ENCODE data around the gene ASPDH. TPM values are rescaled to one million over a fixed set of nuclear protein-coding genes. Genes with fewer than 3 reads are reported as not detected.

Gene ASPDH
- total RNA-seq, 1 donor from 2014 or later: not detected

DNA sequence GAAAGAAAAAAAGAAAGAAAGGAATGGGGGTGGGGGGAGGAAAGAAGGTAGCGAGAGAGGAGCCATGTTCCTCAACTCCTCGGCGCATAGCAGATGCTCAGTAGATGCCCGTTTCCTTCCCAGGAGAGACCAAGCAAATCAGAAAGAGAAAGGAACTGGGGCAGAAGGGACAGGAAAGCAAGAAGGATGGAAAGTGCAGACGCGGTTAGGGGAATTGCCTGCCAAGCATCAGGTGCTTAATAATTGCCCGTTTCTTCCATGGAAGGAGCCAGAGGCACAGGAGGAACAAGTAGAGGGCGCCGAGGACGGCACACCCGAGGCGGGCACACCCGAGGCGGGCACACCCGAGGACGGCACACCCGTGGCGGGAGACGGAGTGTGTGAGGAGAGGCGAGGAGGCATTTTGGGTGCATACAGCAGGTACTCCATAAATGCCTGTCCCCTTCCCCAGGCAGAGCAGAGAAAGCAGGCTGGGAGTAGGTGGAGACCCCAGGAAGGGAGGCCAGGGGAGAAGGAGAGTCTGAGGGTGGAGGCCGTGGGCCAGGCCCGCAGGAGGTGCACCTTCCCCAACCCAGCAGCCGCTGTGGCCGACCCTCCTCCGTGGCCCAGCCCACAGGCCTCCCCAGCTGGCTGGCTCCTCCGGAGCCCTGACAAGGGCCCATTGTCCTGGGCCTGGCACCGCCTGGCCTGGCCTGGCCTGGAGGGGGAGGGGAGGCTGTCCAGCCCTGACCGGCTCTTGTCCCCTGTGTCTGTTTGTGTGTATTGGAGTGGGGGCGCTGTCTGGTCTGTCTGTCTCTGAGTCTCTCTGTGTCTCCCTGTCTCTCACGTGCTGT is 17.3 kb downstream of the ASPDH start:
- no peak for DNase-seq (ENCODE audit: low read depth in 2 of 2)

DNA sequence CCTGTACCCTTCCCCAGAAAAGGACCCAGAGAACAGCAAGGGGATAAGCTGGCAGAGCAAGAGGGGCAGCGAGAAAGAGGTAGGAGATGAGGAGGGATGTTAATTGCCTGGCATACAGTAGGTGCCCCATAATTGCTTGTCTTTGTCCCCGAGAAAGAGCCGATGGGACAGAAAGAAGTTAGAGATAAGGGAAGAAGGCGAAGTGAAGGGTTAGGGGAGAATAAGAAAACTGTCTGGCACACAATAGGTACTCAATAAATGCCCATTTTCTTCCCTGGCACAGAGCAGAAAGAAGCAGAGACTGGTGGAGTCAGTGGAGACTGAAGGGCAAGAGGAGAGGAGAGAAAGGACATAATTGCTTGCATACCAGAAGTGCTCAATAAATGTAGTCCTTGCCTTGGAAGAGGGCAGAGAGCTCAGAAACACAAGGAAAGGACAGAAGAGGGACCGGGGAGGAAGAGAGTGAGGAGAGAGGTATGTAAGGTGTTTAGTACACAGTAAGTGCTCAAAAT is 18.6 kb downstream of the ASPDH start:
- no peak for DNase-seq (ENCODE audit: low read depth in 2 of 2)

DNA sequence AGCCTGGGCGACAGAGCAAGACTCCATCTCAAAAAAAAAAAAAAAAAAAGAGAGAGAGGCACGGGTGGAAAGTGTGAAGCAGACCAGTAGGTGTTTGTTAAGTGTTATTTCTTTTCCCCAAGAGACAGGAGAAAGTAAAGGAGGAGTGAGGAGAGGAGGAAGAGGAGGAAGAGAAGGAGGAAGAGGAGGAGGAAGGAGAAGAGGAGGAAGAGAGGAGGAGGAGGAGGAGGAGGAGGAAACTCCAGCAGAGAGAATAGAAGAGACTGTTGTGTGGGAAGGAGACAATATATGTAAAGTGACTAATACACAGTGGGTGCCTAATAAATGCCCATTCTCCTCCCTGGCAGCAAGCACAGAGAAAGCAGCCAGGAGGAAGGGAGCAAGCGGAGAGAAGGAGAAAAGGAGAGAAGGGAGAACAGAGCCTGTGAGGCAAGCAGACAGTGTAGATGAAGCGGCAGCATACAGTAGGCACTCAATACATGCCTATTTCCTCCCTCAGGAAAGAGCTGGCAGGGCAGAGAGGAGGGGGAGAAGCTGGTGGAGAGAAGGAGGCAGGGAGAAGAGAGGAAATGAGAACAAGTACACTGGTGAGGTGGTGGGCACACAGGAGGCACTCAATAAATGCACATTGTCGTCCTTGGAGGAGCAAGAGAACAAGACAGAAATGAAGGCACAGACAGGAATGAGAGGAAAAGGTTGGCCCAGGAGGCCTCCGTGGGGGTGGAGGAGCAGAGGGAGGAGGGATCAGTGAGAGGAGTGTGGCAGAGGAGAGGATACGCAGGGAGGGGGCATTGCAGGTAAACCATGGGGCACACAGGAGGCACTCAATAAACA is 19.3 kb downstream of the ASPDH start:
- no peak for DNase-seq (ENCODE audit: low read depth in 2 of 2)

DNA sequence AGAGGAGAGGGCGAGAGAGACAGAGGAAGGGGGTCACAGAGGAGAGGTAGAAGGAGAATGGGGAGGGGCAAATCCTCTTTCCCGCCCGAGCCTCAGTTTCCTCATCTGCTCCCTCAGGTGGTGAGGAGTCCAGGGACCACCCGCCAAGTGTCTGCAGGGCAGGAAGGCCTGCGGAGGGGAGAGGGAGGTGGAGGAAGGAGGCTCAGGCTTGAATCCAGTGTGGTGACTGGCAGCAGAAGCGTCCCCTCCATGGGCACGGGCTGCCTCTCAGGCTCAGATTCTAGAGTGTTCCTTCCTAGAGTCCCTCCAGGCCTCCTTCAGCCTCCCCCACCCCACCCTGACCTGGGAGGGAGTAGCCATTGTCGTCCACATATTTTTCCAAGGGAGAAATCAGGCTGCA is 20.5 kb downstream of the ASPDH start:
- no peak for DNase-seq (ENCODE audit: low read depth in 2 of 2)

DNA sequence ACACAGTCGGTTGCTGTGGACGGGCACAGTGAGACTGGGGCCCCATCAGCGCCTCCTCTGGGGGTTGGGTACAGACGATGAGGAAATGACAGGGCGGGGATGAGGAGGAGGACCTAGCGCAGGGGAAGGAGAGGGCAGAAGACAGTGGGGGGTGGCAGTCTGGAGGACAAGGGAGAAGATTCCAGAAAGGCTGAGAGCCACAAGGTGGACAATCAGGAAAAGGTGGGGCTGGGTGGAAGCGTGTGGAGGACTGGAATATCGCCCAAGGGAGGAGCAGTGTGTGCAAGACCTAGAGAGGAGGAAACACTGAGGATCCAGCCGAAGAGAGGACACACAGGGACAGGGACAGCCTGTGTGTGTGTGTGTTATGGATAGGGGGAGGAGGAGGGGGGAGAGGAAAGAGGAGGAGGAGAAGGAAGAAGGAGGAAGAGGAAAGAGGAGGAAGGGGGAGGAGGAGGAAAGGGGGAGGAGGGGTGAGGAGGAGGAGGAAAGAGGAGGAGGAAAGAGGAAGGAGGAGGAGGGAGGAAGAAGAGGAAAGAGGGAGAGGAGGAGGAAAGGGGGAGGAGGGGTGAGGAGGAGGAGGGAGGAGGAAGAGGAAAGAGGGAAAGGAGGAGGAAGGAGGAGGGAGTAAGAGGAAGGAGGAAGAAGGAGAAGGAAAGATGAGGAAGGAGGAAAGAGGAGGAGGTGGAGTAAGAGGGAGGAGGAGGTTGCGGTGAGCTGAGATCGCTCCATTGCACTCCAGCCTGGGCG is 21.2 kb downstream of the ASPDH start:
- no peak for DNase-seq (ENCODE audit: low read depth in 2 of 2)

DNA sequence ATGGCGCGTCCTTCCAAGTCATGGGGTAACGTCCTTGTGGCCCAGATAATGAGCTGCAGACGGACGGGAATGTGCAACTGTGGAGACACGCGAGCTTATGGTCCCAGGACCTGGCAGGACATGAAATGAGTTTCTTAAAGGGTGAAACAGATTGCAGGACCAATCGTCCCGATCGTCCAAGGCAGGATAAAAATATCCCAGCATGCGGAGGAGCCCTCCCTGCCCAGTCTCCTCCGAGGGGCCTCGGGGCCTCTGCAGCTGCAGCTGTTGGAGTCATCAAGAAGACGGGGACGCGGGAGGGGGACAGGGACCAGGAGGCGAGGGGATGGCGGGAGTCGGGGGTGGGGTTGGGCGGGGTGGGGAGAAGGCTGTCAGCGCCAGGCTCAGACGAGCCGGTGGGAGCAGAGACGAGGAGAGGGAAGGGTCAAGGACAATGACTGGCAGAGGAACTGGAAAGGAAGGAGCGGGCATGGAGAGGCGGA is 22.7 kb downstream of the ASPDH start:
- DNase-seq (ENCODE audit: low read depth in 2 of 2): no peak

DNA sequence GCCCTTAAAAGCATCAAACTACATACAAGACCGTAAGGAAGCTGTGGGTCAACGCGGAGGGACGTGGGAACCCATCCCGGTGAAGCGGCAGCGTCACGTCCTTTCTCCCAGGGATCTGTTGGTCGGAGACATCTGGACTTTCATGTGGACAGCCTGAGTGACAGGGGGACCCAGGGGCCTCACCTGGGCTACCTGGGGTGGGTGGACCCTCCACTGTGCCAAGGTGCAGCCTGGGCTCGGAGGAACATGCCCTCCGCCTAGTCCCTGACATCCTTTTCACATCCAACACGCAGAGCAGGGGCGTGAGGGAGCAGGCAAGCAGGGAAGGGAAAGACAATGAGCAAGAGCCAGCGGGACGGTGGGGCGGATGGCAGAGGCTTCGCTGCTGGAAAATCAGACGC is 23.3 kb downstream of the ASPDH start:
- no peak for DNase-seq (ENCODE audit: low read depth in 2 of 2)

DNA sequence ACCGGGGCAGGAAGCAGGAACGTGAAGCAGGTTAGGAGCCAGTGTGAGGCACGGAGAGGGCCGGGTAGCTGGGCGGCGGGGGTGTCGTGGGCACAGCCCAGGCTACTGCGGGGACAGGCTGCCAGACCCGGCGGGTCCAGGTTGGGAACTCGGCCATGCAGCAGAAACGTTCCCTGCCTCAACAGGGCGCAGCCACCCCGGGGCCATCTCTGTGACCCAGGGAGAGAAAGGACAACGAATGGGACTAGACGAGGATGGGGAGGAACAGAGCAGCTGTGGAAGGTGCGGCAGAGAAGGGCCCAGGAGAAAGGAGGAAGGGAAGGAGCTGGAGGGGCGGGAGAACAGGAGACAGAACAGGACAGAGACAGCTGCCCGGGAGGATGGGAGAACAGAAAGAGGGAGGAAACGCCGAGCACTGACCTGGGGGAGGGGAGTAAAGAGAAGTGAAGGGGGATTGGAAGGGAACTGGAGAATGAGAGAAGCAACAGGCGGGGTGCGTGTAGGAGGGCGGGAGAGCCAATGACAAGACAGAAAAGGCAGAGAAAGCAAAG is 24.2 kb downstream of the ASPDH start:
- no peak for DNase-seq (ENCODE audit: low read depth in 2 of 2)

DNA sequence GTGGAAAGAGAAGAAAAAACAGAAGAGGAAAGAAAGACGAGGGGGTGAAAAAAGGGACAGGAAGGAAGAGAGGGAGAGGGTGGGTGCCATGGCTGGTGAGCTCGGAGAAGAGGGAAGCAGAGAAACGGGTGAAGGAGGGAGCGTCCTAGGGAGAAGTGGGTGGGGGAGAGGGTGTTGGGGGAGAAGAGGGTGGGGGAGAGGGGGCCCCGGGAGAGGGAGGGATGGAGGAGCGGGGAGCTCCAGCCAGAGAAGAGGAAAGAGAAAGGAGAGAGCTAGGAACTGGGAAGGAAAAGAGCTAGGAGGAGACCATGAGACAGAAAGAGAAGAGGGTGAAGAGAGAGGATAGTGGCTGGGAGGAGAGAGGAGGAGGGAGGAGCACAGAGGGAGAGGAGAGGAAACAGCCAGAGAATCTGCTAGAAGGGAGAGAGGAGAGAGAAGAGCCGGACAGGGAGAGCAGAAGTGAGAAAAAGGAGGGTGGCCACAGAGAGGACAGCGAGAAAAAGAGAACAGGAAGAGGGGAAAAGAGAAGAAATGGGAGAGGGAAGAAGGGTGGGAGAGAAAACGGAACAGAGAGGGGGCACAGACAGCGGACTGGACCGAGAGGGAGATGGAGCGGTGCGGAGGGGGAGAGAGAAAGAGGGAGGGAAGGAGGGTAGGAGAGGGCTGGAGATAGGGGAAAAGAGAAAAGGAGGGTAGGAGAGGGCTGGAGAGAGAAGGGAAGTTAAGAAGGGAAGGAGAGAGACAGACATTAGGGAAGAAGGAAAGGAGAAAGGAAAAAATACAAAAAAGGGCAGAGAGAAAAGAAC is 25.1 kb downstream of the ASPDH start:
- DNase-seq (ENCODE audit: low read depth in 2 of 2): no peak

DNA sequence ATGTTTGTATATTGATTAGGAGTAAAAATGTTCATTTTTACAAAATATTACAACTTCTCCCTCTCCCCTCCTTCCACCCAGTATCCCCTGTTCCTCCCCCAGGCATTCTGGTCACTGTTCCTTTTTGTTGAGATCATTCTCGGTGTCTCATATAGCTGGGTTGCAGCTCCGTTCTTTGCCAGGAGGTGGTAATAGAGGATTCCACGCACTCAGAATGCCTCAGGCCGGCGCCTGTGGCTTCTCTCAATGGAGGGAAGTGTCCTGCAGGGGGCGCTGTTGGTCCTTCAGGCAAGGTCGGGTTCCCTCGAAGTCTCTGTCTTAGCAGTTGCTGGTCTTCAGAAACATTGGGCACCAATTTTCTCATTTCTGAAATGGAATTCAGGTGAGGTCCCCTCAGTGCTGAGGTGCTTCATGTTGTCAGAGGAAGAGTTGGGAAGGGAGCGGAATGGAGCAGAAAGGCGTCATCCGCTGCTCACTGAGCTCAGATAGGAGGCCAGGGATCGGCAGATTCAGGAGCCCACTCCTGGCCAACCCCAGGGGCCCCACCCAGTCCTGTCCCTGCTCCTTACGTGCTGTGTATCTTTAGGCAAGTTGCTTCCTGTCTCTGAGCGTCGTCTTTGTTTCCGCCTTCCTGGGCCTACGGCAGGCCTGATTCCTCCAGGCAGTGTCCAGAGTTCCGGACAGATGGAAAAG is 26.7 kb downstream of the ASPDH start:
- DNase-seq (ENCODE audit: low read depth in 2 of 2): peak; percentile 12 to 37

DNA sequence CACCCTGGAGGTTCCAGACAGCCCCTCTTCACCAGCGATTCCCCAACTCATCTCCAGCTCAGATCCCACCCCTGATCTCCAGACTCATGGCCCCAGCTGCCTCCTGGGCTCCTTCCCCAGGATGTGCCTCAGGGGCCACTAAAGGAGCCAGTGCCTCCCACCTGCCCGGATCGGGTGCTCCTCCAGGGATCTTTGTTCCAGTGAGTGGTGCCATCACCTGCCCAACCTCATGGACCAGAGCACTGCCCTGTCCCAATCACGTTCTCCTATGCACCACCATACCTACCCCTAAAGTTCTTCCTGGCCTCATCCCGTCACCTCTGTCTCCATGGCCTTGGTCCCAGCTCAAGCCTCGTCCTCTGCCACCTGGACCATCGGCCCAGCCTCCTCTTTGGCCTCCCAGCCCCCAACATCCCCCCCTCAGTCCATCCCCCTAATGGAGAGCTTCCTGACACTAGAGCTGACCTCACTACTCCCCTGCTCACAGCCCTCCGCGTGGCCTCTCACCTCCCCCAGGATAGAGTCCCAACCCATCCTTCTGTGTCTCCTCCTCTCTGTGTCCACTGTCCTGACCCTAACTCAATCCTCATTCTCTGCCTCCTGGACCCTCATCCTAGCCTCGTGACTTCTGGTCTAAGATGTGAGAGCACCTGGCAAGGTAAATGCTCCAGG is 28.3 kb downstream of the ASPDH start:
- no peak for DNase-seq (ENCODE audit: low read depth in 2 of 2)

DNA sequence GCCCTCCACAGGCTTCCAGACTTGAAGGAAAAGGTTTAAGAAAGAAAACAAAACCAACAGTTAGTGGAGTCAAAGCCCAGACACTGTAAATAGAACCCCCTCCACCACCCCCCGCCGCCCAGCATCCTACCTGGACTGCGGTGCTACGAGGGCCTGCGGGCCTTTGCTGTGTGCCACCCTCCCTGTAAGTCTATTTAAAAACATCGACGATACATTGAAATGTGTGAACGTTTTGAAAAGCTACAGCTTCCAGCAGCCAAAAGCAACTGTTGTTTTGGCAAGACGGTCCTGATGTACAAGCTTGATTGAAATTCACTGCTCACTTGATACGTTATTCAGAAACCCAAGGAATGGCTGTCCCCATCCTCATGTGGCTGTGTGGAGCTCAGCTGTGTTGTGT is 30.8 kb downstream of the ASPDH start:
- no peak for DNase-seq (ENCODE audit: low read depth in 2 of 2)

DNA sequence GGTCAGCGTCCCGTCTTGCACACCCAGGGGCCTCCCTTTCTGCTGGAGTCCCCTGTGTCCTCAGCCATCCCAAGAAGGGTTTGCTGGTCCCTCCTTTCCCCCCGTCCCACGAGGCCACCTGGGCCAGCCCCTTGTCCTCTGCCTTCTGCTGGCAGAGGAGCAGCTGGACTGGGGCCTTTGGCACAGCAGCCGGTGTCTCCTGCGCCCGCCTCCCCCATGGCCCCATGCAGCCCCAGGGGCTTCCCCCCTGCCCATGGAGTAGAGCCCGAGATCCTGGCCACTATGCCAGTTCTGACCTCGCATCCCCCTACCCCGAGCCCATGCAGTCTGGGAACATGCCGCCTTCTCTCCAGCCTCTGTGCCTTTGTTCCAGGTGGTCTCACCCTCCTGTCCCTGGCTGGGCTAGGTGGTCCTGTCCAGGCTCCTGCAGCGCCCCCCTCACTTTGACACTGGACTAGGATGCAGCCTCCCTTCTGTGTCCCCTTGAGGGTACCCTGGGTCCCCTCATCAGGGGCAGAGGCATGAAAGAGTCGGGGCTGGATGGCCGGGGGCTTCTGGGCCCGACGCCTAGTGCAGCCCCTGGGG is 31.4 kb downstream of the ASPDH start:
- DNase-seq (ENCODE audit: low read depth in 2 of 2): no peak

DNA sequence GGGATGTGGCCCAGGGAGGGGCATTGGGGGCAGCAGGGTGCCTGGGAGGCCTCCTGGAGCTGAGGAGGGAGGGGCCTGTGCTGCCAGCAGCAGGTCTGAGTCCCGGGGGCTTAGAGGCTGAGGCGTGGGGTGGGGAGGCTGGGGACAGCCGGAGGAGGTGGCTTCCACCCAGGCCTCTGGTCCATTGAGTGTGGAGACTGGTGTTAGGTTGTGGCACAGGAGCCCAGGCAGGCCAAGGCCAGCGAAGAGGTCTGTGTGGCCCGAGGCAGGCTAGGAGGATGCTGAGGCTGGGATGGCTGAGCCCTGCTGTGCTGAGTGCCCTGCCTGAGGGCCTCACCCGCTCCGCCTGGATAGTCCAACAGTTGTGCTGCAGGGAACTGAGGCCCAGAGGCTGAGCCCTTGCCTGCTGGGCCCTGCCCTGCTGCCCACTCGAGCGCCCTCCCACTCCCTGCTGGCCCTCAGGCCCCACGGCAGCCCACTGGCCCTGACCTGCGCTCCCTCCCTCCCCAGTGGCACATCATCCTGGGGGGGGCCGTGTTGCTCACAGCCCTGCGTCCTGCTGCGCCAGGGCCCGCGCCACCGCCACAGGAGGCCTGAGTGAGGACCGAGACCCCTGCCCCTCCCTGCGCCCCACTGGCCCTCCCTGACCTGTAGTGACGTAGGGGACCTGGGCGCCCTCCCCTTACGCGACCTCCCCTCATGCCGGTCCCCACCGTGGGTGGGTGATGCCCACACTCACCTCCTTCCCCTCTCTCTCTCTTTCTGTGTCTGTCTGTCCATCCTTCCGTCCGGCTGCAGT is 32.2 kb downstream of the ASPDH start:
- DNase-seq (ENCODE audit: low read depth in 2 of 2): no peak

DNA sequence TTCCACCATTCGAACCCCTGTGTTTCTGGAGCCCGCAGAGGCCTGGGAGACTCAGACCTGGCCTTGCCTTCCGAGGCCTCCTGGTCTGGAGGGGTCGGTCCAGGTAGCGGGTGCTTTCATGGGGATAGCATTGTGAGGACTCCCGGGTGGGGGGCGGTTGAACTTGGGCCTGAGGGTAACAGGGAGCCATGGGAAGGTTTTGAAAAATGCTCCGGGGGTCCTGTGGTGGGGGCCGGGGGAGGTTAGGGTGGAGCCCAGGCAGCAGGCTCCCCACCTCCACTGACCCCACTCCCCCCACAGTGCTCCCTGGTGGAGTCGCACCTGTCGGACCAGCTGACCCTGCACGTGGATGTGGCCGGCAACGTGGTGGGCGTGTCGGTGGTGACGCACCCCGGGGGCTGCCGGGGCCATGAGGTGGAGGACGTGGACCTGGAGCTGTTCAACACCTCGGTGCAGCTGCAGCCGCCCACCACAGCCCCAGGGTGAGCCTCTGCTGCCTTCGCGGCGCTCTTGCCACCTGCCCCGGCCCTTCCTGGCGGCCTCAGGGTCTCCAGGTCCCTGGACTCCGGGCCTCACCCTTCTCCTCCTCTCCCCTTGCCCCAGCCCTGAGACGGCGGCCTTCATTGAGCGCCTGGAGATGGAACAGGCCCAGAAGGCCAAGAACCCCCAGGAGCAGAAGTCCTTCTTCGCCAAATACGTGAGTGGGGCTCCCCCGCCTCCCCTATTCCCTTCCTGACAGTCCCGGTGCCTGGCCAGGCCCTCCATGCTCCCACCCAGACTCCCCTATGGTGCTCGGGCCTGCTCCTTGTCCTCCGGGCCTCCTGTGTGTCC is 33.2 kb downstream of the ASPDH start:
- no peak for DNase-seq (ENCODE audit: low read depth in 2 of 2)

DNA sequence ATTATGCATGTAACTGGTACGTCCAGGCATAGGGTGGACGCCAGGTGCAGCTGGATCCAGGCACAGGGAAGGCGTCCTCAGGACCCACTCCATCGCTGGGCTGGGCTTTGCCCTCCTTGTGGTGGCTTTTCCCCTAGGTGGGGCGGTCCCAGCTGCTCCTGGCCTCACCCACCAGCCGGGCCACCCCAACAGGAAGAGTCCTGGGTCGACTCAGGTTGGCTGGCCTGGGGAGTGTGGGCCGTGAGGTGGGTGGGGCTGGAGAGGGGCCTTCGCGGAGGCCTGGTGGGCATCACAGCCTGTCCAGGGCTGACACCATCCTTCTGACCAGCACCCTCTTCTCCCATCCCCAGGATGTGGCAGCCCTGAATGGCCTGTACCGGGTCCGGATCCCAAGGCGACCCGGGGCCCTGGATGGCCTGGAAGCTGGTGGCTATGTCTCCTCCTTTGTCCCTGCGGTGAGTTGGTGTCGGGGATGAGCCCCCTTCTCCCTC is 33.9 kb downstream of the ASPDH start:
- DNase-seq (ENCODE audit: low read depth in 2 of 2): no peak

All from dermis microvascular lymphatic vessel endothelial cell (primary cell).